ENCODE data around the gene ARL6IP4. TPM values are rescaled to one million over a fixed set of nuclear protein-coding genes. Genes with fewer than 3 reads are reported as not detected.
A peak's percentile ranks its signal among the peaks of the same experiment; 100 is the strongest.

ARL6IP4 gene
- total RNA-seq, 1 donor from 2014 or later: 147 TPM

DNA sequence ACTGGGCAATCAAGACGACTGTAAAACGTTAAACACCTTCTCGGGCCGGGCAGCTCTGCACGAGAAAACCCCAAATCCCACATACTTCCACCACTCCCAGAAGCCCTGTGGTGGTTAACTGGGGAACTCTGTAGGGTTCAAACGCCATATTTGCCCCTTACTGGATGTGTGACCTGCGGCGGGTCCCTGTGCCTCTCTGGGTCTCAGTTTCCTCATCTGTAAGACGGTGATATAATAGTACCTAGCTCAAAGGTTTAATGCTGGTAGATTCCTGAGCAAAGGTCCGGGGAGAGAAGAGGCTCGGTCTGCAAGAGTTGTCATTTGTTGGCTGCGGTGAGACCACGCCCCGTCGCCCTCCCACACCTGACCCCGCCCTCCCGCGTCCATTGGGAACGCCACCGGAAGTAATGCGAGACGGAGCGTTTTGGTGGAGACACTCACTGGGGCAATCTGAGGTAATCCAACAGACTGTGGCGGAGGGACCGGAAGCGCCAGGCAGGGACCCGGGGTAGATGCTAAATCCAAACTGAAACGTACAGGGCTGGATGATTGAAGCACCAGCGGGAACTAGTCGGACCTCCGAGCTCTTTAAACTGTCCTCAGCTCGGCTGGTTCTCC is 6.1 kb upstream of the ARL6IP4 start:
- H3K9me3 ChIP-seq: no peaks in the 10 kb centered on the region
- DNase-seq (ENCODE audit: extremely low spot score in 2 of 2): peak in 1 of 2 donors; percentile 99
- H3K27ac ChIP-seq: peak overlapping the region; percentile 99
- H3K36me3 ChIP-seq: no peaks in the 10 kb centered on the region
- no peaks in the 10 kb centered on the region for H3K27me3 ChIP-seq
- H3K4me3 ChIP-seq: peak overlapping the region; percentile 93 to 94
- intact Hi-C loops (cut with DNase I): loop anchor here (5.0 kb wide), 1 partner anchor 1087 kb away; the partner anchor contains the start of gene PSMD9
- peaks cover 48% of the 10 kb centered on the region for H3K4me1 ChIP-seq
- TF ChIP-seq POLR2AphosphoS5 (IDR thresholded peaks at IDR 0.05; ENCODE audit: insufficient read depth in 1 of 2, low read depth in 1 of 2): peak; percentile 75 to 90
- TF ChIP-seq, protein P1, sequence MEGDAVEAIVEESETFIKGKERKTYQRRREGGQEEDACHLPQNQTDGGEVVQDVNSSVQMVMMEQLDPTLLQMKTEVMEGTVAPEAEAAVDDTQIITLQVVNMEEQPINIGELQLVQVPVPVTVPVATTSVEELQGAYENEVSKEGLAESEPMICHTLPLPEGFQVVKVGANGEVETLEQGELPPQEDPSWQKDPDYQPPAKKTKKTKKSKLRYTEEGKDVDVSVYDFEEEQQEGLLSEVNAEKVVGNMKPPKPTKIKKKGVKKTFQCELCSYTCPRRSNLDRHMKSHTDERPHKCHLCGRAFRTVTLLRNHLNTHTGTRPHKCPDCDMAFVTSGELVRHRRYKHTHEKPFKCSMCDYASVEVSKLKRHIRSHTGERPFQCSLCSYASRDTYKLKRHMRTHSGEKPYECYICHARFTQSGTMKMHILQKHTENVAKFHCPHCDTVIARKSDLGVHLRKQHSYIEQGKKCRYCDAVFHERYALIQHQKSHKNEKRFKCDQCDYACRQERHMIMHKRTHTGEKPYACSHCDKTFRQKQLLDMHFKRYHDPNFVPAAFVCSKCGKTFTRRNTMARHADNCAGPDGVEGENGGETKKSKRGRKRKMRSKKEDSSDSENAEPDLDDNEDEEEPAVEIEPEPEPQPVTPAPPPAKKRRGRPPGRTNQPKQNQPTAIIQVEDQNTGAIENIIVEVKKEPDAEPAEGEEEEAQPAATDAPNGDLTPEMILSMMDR (IDR thresholded peaks at IDR 0.05): no peak

DNA sequence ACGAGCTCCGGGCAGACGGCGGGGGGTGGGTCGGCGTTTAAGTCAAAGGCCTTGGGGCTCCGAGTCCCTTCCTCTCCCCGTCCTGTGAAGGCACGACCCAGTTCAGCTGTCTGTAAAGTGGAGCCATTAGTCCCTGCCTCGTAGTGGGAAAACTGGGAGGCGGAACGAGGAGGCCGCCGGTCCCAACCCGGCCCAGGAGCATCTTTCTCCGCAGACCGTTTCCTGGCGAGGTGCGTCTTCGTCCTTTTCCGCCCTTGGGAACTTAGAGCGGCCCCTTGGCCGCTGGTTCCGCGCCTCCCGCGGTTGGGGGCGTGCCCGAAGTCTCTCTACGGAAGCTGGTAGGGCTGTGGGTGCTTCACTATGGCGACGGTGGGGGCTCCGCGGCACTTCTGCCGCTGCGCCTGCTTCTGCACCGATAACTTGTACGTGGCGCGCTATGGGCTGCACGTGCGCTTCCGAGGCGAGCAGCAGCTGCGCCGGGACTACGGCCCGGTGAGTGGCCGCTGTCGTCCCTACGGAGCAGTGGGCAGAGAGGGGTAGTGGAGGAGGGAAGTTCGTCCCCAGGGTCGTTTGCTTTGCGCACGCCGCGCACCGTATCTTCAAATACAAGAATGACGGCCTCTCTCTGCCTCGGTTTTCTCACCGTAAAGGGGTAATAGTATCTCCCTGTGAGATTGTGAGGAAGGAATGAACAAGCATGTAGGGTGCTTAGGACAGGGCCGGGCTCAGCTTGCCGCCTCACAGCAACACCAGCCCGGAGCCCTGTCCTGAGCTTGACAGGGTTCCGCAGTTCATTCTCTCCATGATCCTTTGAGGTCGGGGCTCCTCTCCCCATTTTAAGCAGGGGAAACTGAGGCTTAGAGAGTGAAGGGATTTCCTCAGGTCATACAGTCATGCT is 5.3 kb upstream of the ARL6IP4 start, which contains the start of gene OGFOD2:
Gene OGFOD2 (plus strand): TSS at position 353 of the 898 bp plus-strand sequence. CDS start 8 bp downstream, at position 361.
- Histone ChIP-seq H3K27me3 (no peaks in the 10 kb centered on the region), H3K9me3 (no peaks in the 10 kb centered on the region), H3K36me3 (no peaks in the 10 kb centered on the region), H3K27ac (peak within 1 kb of the TSS; percentile 99), H3K4me3 (peak within 1 kb of the TSS; percentile 93 to 94), H3K4me1 (peaks cover 54% of the 10 kb centered on the region)
- no peak for DNase-seq (ENCODE audit: extremely low spot score in 2 of 2)
- TF ChIP-seq POLR2A (IDR thresholded peaks at IDR 0.05) (no peak), POLR2AphosphoS5 (IDR thresholded peaks at IDR 0.05; ENCODE audit: insufficient read depth in 1 of 2, low read depth in 1 of 2) (peak; percentile 6 to 80)
- TF ChIP-seq, protein P1 (IDR thresholded peaks at IDR 0.05): no peak
- intact Hi-C loops (cut with DNase I): loop anchor here (5.0 kb wide), 1 partner anchor 1088 kb away; the partner anchor contains the start of gene PSMD9

DNA sequence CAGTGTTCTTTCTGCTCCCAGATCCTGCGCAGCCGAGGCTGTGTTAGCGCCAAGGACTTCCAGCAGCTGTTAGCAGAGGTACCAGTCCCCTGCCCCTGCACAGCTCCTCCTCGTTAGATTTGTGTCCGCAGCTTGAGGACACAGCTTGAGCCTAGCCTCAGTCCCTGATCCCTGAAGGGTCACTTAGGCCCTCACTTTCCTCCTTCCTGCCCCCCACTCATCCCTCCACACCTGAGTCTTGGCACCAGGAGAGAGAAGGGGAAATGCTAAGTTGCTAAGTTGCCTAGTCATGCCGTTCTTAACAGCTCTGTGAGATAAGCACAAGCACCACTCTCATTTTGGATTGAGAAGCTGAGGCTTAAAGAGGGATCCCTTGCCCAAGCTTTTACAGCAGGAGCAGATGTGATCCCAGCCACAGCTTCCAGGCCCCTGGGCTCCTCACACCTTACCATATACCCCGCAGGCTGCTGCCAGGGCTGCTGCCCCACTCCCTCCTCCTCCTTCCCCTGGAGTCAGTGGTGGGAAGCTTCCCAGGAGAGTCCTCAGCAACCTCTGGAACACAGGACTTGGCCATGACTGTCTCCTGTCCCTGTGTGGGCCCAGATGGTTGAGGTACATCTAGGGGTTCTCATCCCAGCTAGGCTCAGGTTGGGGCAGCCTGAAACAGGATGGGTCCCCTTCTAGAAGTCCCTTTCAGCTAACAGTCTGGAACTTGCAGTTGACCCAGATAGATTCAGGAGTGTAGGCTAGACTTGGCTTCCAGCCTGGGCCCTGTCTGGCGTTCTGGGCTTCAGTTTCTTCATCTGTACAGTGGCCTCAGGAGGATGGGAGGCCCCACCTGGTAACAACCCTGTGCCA is 4.5 kb upstream of the ARL6IP4 start:
- Histone ChIP-seq H3K36me3 (no peaks in the 10 kb centered on the region), H3K4me1 (peaks cover 56% of the 10 kb centered on the region), H3K27ac (peak overlapping the region; percentile 99), H3K9me3 (no peaks in the 10 kb centered on the region), H3K27me3 (no peaks in the 10 kb centered on the region), H3K4me3 (peak overlapping the region; percentile 93 to 94)
- intact Hi-C loops (cut with DNase I): no loop called here
- TF ChIP-seq POLR2AphosphoS5 (IDR thresholded peaks at IDR 0.05; ENCODE audit: insufficient read depth in 1 of 2, low read depth in 1 of 2): no peak
- TF ChIP-seq, protein P1 (IDR thresholded peaks at IDR 0.05): no peak
- TF ChIP-seq POLR2A (IDR thresholded peaks at IDR 0.05): no peak
- no peak for DNase-seq (ENCODE audit: extremely low spot score in 2 of 2)

DNA sequence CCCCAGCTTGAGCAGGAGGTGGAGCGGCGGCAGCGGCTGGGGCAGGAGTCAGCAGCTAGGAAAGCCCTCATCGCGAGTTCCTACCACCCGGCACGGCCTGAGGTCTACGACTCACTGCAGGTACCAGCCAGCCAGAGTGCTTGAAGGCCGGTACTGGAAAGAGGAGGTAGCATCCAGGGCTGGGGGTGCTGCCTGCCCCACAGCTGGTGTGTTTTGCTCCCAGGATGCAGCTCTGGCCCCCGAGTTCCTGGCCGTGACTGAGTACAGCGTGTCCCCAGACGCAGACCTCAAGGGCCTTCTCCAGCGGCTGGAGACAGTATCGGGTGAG is 3.9 kb upstream of the ARL6IP4 start:
- no peaks in the 10 kb centered on the region for H3K9me3 ChIP-seq
- peaks cover 62% of the 10 kb centered on the region for H3K4me1 ChIP-seq
- TF ChIP-seq POLR2A (IDR thresholded peaks at IDR 0.05): no peak
- H3K36me3 ChIP-seq: no peaks in the 10 kb centered on the region
- no peak overlapping the region for H3K27ac ChIP-seq
- intact Hi-C loops (cut with DNase I): no loop called here
- DNase-seq (ENCODE audit: extremely low spot score in 2 of 2): no peak
- H3K4me3 ChIP-seq: peak overlapping the region in 1 of 2 donors; percentile 94
- H3K27me3 ChIP-seq: no peaks in the 10 kb centered on the region

DNA sequence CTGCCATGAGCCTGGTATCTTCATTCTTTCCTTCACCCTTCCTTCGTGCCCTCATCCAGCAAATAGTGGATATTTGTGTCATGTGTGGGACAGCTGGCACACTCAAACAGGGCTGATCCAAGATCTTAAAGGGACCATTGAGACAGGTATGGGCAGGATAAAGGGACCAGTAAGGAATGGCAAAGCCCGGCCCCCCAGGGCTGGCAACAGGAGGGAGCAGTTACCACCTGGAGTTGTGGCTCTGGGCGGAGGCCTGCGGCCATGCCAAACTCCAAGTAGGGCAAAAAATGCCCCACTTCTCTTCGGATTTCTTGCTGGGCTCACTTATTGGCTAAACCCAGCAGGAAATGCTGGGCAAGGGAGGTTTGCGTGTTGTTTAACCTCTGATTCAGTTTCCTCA is 3.3 kb upstream of the ARL6IP4 start:
- no peak overlapping the region for H3K27ac ChIP-seq
- H3K9me3 ChIP-seq: no peaks in the 10 kb centered on the region
- DNase-seq (ENCODE audit: extremely low spot score in 2 of 2): no peak
- peaks cover 67% of the 10 kb centered on the region for H3K4me1 ChIP-seq
- no peak overlapping the region for H3K4me3 ChIP-seq
- H3K27me3 ChIP-seq: no peaks in the 10 kb centered on the region
- no peak for TF ChIP-seq POLR2AphosphoS5 (IDR thresholded peaks at IDR 0.05; ENCODE audit: insufficient read depth in 1 of 2, low read depth in 1 of 2)
- no peak for TF ChIP-seq POLR2A (IDR thresholded peaks at IDR 0.05)
- TF ChIP-seq, protein P1 (IDR thresholded peaks at IDR 0.05): no peak
- H3K36me3 ChIP-seq: no peaks in the 10 kb centered on the region
- intact Hi-C loops (cut with DNase I): no loop called here
